ENCODE data around the gene IGFLR1. TPM values are rescaled to one million over a fixed set of nuclear protein-coding genes. Genes with fewer than 3 reads are reported as not detected.

The IGFLR1 gene
- total and polyA plus RNA-seq, 2 of the 8 experiments (the other 6 are each of a cell fraction or from before 2014, with no cell fraction given) = 8.4 to 28.9 TPM

DNA sequence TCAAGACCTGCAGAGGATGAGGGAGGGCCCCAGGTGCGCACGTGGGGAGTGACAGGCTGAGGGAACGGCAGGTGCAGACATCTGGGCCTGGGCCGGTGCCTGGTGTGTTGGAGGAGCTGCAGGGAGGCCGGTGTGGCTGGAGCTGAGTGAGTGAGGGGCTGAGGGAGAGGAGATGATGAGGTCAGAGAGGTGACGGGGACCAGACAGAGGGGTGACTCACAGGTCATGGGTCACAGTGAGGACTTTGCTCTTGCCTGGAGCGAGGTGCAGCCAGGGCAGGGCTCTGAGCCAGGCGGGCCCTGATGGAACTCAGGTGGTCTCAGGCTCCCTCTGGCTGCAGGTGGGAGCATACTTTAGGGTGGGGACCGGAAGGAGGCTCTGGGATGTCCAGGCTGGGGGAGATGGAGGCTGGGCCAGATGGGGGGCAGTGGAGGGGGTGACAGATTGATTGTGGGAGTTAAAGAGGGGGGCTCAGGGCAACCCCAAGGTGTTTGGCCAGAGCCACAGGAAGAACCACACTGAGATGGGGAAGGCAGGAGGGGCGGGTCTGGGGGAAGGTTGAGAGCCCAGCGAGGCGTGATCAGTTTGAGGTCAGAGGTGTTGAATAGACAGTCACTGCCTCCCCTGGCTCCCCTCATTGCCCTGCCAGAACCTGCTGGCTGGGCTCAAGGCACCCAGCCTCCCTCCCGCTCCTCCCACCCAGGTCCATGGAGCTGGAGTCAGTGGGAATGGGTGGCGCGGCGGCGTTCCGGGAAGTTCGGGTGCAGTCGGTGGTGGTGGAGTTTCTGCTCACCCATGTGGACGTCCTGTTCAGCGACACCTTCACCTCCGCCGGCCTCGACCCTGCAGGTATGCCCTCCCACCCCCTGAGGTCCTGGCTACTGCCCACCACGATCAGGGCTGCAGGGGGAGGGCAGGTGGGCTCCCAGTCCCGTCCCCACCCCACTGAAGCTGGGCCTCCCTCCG is 41.5 kb upstream of the IGFLR1 start:
- H2BK5ac ChIP-seq (ENCODE audit: low read depth, low read length) = 0 out of 2 replicates have a peak overlapping the region, but pooled peaks have one; percentile 60
- CTCF ChIA-PET (ENCODE audit: partially characterized antibody) = interaction anchor here (0.8 to 1.6 kb wide), 16 partner anchors 17 to 157 kb away, joined by 3 to 7 read pairs (median 4); no protein-coding TSS in a partner anchor
- no peak overlapping the region for H2AK5ac ChIP-seq (ENCODE audit: low read depth, low read length)
- peak overlapping the region; percentile 74 for H4K91ac ChIP-seq (replicated peaks; ENCODE audit: insufficient read length, low read length)
- TF ChIP-seq, protein P1, sequence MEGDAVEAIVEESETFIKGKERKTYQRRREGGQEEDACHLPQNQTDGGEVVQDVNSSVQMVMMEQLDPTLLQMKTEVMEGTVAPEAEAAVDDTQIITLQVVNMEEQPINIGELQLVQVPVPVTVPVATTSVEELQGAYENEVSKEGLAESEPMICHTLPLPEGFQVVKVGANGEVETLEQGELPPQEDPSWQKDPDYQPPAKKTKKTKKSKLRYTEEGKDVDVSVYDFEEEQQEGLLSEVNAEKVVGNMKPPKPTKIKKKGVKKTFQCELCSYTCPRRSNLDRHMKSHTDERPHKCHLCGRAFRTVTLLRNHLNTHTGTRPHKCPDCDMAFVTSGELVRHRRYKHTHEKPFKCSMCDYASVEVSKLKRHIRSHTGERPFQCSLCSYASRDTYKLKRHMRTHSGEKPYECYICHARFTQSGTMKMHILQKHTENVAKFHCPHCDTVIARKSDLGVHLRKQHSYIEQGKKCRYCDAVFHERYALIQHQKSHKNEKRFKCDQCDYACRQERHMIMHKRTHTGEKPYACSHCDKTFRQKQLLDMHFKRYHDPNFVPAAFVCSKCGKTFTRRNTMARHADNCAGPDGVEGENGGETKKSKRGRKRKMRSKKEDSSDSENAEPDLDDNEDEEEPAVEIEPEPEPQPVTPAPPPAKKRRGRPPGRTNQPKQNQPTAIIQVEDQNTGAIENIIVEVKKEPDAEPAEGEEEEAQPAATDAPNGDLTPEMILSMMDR (IDR thresholded peaks at IDR 0.05; ENCODE audit: control extremely low read depth in 1 of 3, insufficient read depth in 1 of 3, low read depth in 1 of 3, low read length in 3 of 3) = peak; percentile 60 to 67 (median 64)
- TF ChIP-seq SUZ12 (IDR thresholded peaks at IDR 0.05; ENCODE audit: low read length) = no peak
- TF ChIP-seq TAF7 (optimal IDR thresholded peaks at IDR 0.05; ENCODE audit: borderline replicate concordance, low read depth, low read length) = no peak
- TF ChIP-seq RAD21 (IDR thresholded peaks at IDR 0.05 in 1 of 2, conservative IDR thresholded peaks at IDR 0.05 in 1 of 2; ENCODE audit: low read depth in 2 of 2, low read length in 2 of 2) = peak; percentile 56 to 70
- 0 out of 2 replicates have a peak, but pooled peaks have one; percentile 10 for TF ChIP-seq GABPA (IDR thresholded peaks at IDR 0.05; ENCODE audit: borderline replicate concordance, insufficient read depth, low read length)
- no peak for TF ChIP-seq CTBP2 (IDR thresholded peaks at IDR 0.05; ENCODE audit: borderline replicate concordance, insufficient read depth, insufficient read length, low read length)
- H3K14ac ChIP-seq (ENCODE audit: insufficient read length) = no peak overlapping the region
- no peaks in the 10 kb centered on the region for H3K79me1 ChIP-seq (ENCODE audit: low read depth, low read length)
- H2BK15ac ChIP-seq (ENCODE audit: low read length) = 0 out of 2 replicates have a peak overlapping the region, but pooled peaks have one; percentile 16
- H3K4ac ChIP-seq (replicated peaks; ENCODE audit: insufficient read length, low read depth, low read length) = peak overlapping the region; percentile 69
- no peaks in the 10 kb centered on the region for H3K36me3 ChIP-seq (ENCODE audit: control insufficient read depth in 2 of 4, insufficient read depth in 4 of 4, low read length in 3 of 4)
- FAIRE-seq (no peak), DNase-seq (ENCODE audit: low read depth in 1 of 2, low spot score in 2 of 2) (no peak)
- no peaks in the 10 kb centered on the region; a peak in 1 of 7 replicates for H3K27me3 ChIP-seq (replicated peaks in 1 of 4; ENCODE audit: control insufficient read depth in 3 of 4, extremely low read depth in 1 of 4, insufficient read depth in 3 of 4, low read length in 3 of 4)
- peaks cover 0 to 12% (median 4%) of the 10 kb centered on the region in 4 experiments; a peak in 6 of 7 replicates for H3K4me1 ChIP-seq (replicated peaks in 1 of 4; ENCODE audit: control insufficient read depth in 3 of 4, insufficient read depth in 4 of 4, low read length in 3 of 4)
- H3K23me2 ChIP-seq (ENCODE audit: low read depth, low read length) = peaks cover 11% of the 10 kb centered on the region
- H3K27ac ChIP-seq (ENCODE audit: low read depth, low read length) = no peak overlapping the region
- H3K4me2 ChIP-seq (ENCODE audit: insufficient read depth in 1 of 2, low read depth in 2 of 2, low read length in 2 of 2) = peak overlapping the region; percentile 67 to 85
- H3K18ac ChIP-seq (ENCODE audit: extremely low read depth, low read length) = peak overlapping the region; percentile 87
- peak overlapping the region; percentile 58; the same call in 1 of the 2 replicates for H4K8ac ChIP-seq (ENCODE audit: extremely low read depth, insufficient read depth, low read length)
- no peaks in the 10 kb centered on the region for H3K79me2 ChIP-seq (ENCODE audit: control insufficient read depth in 1 of 2, insufficient read depth in 2 of 2, low read length in 2 of 2)
- POLR2A ChIA-PET (ENCODE audit: partially characterized antibody) = interaction anchor here (0.9 to 1.8 kb wide), 6 partner anchors 7 to 53 kb away, joined by 3 to 7 read pairs (median 4); partner anchors contain the start of genes PSENEN and U2AF1L4
- H3K4me3 ChIP-seq (ENCODE audit: extremely low read depth in 1 of 4, insufficient read depth in 2 of 4, low read depth in 3 of 4, low read length in 4 of 4) = peak overlapping the region in 2 of 4 experiments; percentile 42 to 72; a peak in 5 of 8 replicates
- H2BK20ac ChIP-seq (ENCODE audit: low read length) = no peak overlapping the region
- no peak overlapping the region for H3K9ac ChIP-seq (replicated peaks in 1 of 4; ENCODE audit: extremely low read depth in 1 of 4, low read depth in 3 of 4, low read length in 3 of 4)
- H3K23ac ChIP-seq (ENCODE audit: insufficient read length) = no peak overlapping the region
- peak overlapping the region; percentile 40 for H4K5ac ChIP-seq (ENCODE audit: insufficient read length, low read depth, low read length)
- H3K56ac ChIP-seq (replicated peaks; ENCODE audit: insufficient read length, low read depth, low read length) = peak overlapping the region; percentile 82
- H2BK120ac ChIP-seq (replicated peaks; ENCODE audit: low read depth, low read length) = no peak overlapping the region
- no peaks in the 10 kb centered on the region for H3K9me3 ChIP-seq (ENCODE audit: insufficient read depth in 2 of 2, low read depth in 1 of 2, low read length in 1 of 2)
- H4K20me1 ChIP-seq (replicated peaks in 1 of 2; ENCODE audit: control insufficient read depth in 1 of 2, insufficient read depth in 2 of 2, low read length in 2 of 2) = peaks cover 0 to 12% of the 10 kb centered on the region in 2 experiments
- peak overlapping the region; percentile 84; the same call in 1 of the 2 replicates for H2BK12ac ChIP-seq (ENCODE audit: low read depth, low read length)
- whole genome bisulfite sequencing, 2 experiments (ENCODE audit: extremely low coverage in 1 of 2, insufficient coverage in 1 of 2, insufficient read length in 1 of 2, insufficient replicate concordance in 2 of 2, low coverage in 1 of 2, low lambda C conversion rate in 2 of 2, missing lambda C conversion rate in 1 of 2) = 52% methylated on average over 21 of the region's 28 CpGs; no CpG with 5 or more reads in 1 of the 2 experiments
- no peak overlapping the region for H2AFZ ChIP-seq (ENCODE audit: low read length)

Measured in H1 (cell line).